ENCODE results near the gene NOTCH3. TPM values are rescaled to one million over a fixed set of nuclear protein-coding genes. Genes with fewer than 3 reads are reported as not detected.

The NOTCH3 gene
- total and polyA plus RNA-seq, 2 donors (not counting 1 experiment from before 2014, with no cell fraction given): 26.4 to 42.6 TPM

DNA sequence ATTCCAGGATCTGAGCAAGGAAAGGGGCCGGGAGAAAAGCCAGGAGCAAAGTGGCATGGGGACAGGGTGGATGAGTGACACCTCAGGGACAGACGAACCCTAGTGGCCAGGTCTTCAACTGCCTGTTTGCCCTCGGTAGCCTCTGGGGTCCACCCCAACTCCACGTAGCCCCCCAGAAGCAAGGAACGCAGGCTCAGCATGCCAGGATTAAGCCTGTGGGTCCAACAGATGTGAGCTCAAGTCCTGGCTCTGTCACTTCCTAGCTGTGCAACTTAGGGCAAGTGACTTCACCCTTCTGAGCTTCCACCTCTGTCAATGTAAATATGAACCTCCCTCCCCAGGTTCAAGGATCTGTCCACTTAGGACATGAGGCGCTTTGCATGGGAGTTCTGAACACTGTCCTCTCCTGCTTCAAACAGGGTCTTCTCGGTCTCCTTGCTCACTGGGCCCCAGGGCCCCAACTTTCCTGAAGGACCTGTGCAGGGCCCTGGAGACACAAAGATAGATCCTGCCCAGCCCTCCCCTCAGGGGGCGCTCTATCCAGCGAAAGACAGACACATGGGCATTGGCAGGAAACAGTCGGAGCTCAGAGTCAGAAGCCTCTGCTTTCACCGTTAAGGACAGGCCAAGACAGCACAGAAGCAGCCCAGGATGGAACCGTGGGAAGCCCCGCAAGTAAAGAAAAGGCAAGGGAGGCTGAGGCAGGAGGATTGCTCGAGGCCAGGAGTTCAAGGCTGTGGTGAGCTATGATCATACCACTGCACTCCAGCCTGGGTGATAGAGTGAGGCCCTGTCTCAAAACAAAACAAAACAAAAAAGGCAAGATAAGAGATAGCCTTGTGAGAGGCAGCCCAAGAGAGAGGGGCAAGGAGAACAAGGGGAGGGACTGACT is 80.4 kb downstream of the NOTCH3 start:
- Histone ChIP-seq H3K27me3 (ENCODE audit: control insufficient read depth, insufficient read depth, low read length) (no peaks in the 10 kb centered on the region), H4K20me1 (ENCODE audit: control insufficient read depth, extremely low read depth, insufficient read depth, low read length) (no peaks in the 10 kb centered on the region), H3K9me3 (ENCODE audit: control insufficient read depth, insufficient read depth, low read depth, low read length) (no peaks in the 10 kb centered on the region), H3K27ac (ENCODE audit: insufficient read depth, low read length) (no peak overlapping the region), H3K4me2 (ENCODE audit: extremely low read depth, insufficient read depth, low read length) (no peak overlapping the region), H3K36me3 (ENCODE audit: control insufficient read depth, insufficient read depth, low read length) (peaks cover 27% of the 10 kb centered on the region), H2AFZ (ENCODE audit: low read length) (no peak overlapping the region), H3K4me3 (replicated peaks in 1 of 4; ENCODE audit: control extremely low read depth in 1 of 4, insufficient read depth in 1 of 4, low read depth in 3 of 4, low read length in 4 of 4) (no peak overlapping the region), H3K9ac (ENCODE audit: insufficient read depth, low read length) (no peak overlapping the region), H3K79me2 (ENCODE audit: control insufficient read depth, insufficient read depth, low read length) (peaks cover 16% of the 10 kb centered on the region), H3K4me1 (ENCODE audit: control insufficient read depth, extremely low read depth, insufficient read depth, low read length) (peaks cover 5% of the 10 kb centered on the region)
- no peak for DNase-seq (ENCODE audit: low read depth in 2 of 2)
- TF ChIP-seq, protein P1, sequence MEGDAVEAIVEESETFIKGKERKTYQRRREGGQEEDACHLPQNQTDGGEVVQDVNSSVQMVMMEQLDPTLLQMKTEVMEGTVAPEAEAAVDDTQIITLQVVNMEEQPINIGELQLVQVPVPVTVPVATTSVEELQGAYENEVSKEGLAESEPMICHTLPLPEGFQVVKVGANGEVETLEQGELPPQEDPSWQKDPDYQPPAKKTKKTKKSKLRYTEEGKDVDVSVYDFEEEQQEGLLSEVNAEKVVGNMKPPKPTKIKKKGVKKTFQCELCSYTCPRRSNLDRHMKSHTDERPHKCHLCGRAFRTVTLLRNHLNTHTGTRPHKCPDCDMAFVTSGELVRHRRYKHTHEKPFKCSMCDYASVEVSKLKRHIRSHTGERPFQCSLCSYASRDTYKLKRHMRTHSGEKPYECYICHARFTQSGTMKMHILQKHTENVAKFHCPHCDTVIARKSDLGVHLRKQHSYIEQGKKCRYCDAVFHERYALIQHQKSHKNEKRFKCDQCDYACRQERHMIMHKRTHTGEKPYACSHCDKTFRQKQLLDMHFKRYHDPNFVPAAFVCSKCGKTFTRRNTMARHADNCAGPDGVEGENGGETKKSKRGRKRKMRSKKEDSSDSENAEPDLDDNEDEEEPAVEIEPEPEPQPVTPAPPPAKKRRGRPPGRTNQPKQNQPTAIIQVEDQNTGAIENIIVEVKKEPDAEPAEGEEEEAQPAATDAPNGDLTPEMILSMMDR (conservative IDR thresholded peaks at IDR 0.05 in 1 of 2, IDR thresholded peaks at IDR 0.05 in 1 of 2; ENCODE audit: low read depth in 1 of 2, low read length in 2 of 2): no peak
- TF ChIP-seq EZH2 (IDR thresholded peaks at IDR 0.05; ENCODE audit: low read length, missing control alignments): no peak

DNA sequence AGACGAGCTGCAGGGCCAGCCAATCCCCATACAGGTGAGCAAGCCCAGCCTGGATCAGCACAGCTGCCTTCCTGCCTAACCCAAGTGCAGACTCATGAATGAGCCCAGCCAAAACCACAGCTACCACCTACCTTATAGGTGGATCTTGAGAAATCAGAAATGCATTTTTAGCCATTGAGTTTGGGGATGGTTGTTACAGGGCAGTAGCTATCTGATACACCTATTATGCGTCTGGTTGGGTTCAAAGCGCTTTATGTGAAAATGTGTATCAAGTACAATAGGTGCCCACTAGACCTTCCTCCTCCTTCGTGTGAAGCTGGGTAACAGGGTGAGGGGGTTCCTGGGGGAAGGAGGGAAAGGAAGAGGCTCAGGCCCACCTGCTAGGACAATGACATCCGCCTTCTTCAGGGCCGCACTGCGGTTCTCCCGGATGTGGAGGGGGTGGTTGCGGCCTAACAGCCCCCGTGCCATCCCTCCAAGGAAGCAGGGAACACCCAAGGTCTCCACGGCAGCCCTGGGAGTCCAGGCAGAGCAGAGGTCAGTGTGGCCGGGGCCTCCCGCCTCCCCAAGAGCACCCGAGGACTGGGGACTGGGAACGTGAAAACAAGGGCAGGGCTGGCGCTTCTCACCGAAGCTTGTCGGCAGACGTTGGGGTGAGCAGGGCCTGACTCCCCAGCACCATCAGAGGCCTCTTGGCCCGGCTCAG is 81.9 kb downstream of the NOTCH3 start:
- Histone ChIP-seq H3K36me3 (ENCODE audit: control insufficient read depth, insufficient read depth, low read length) (peaks cover 35% of the 10 kb centered on the region), H4K20me1 (ENCODE audit: control insufficient read depth, extremely low read depth, insufficient read depth, low read length) (no peaks in the 10 kb centered on the region), H3K4me1 (ENCODE audit: control insufficient read depth, extremely low read depth, insufficient read depth, low read length) (peaks cover 11% of the 10 kb centered on the region), H3K4me2 (ENCODE audit: extremely low read depth, insufficient read depth, low read length) (no peak overlapping the region), H3K9me3 (ENCODE audit: control insufficient read depth, insufficient read depth, low read depth, low read length) (no peaks in the 10 kb centered on the region), H3K9ac (ENCODE audit: insufficient read depth, low read length) (no peak overlapping the region), H3K27me3 (ENCODE audit: control insufficient read depth, insufficient read depth, low read length) (no peaks in the 10 kb centered on the region), H3K4me3 (replicated peaks in 1 of 4; ENCODE audit: control extremely low read depth in 1 of 4, insufficient read depth in 1 of 4, low read depth in 3 of 4, low read length in 4 of 4) (no peak overlapping the region), H2AFZ (ENCODE audit: low read length) (no peak overlapping the region), H3K27ac (ENCODE audit: insufficient read depth, low read length) (no peak overlapping the region), H3K79me2 (ENCODE audit: control insufficient read depth, insufficient read depth, low read length) (peaks cover 2% of the 10 kb centered on the region)
- TF ChIP-seq, protein P1 (conservative IDR thresholded peaks at IDR 0.05 in 1 of 2, IDR thresholded peaks at IDR 0.05 in 1 of 2; ENCODE audit: low read depth in 1 of 2, low read length in 2 of 2): no peak
- no peak for TF ChIP-seq EZH2 (IDR thresholded peaks at IDR 0.05; ENCODE audit: low read length, missing control alignments)
- DNase-seq (ENCODE audit: low read depth in 2 of 2): no peak

DNA sequence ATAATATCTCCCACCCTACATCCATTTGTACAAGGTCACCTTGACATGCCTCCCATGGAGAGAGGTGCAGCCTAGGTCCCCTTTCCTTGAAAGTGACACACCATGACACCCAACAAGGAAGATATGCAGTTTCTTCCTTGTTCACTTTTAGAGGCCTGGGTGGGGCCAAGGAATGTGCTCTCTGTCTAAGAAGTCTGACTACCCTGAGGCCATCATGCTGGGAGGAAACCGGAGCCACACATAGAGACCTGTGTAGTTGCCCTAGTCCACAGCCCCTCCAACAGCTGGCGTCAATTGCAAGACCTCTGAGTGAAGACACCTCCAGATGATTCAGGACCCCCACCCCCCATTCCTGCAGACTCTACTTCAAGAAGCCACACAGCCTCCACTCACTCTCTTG is 82.5 kb downstream of the NOTCH3 start:
- H2AFZ ChIP-seq (ENCODE audit: low read length): no peak overlapping the region
- no peak overlapping the region for H3K4me2 ChIP-seq (ENCODE audit: extremely low read depth, insufficient read depth, low read length)
- H4K20me1 ChIP-seq (ENCODE audit: control insufficient read depth, extremely low read depth, insufficient read depth, low read length): no peaks in the 10 kb centered on the region
- no peak overlapping the region for H3K9ac ChIP-seq (ENCODE audit: insufficient read depth, low read length)
- H3K27ac ChIP-seq (ENCODE audit: insufficient read depth, low read length): no peak overlapping the region
- no peak for DNase-seq (ENCODE audit: low read depth in 2 of 2)
- TF ChIP-seq, protein P1 (conservative IDR thresholded peaks at IDR 0.05 in 1 of 2, IDR thresholded peaks at IDR 0.05 in 1 of 2; ENCODE audit: low read depth in 1 of 2, low read length in 2 of 2): no peak
- TF ChIP-seq EZH2 (IDR thresholded peaks at IDR 0.05; ENCODE audit: low read length, missing control alignments): no peak
- H3K79me2 ChIP-seq (ENCODE audit: control insufficient read depth, insufficient read depth, low read length): no peaks in the 10 kb centered on the region
- no peaks in the 10 kb centered on the region for H3K27me3 ChIP-seq (ENCODE audit: control insufficient read depth, insufficient read depth, low read length)
- H3K36me3 ChIP-seq (ENCODE audit: control insufficient read depth, insufficient read depth, low read length): peaks cover 40% of the 10 kb centered on the region
- H3K9me3 ChIP-seq (ENCODE audit: control insufficient read depth, insufficient read depth, low read depth, low read length): no peaks in the 10 kb centered on the region
- H3K4me1 ChIP-seq (ENCODE audit: control insufficient read depth, extremely low read depth, insufficient read depth, low read length): peaks cover 10% of the 10 kb centered on the region
- H3K4me3 ChIP-seq (replicated peaks in 1 of 4; ENCODE audit: control extremely low read depth in 1 of 4, insufficient read depth in 1 of 4, low read depth in 3 of 4, low read length in 4 of 4): no peak overlapping the region
